ENCODE measurements around the gene TCF7L2.

Gene TCF7L2

GRCh38 chr10:113180401-113181154 is 230.5 kb downstream of the TCF7L2 start:
- Histone ChIP-seq H3K9ac (ENCODE audit: low read length) (no peak overlapping the region), H3K27me3 (ENCODE audit: low read length) (no peaks in the 10 kb centered on the region), H3F3A (ENCODE audit: insufficient read depth) (no peaks in the 10 kb centered on the region), H3K4me2 (ENCODE audit: low read depth, low read length, poor library complexity, severe bottlenecking) (no peak overlapping the region), H3K9me3 (ENCODE audit: insufficient read depth, low read length) (no peaks in the 10 kb centered on the region), H3K36me3 (ENCODE audit: low read length) (no peaks in the 10 kb centered on the region), H2AFZ (ENCODE audit: low read depth, low read length, severe bottlenecking) (no peak overlapping the region), H3K9me2 (replicated peaks; ENCODE audit: insufficient read depth, low read length) (no peaks in the 10 kb centered on the region), H3K79me2 (ENCODE audit: insufficient read depth, low read length) (no peaks in the 10 kb centered on the region), H3K27ac (ENCODE audit: low read depth, low read length) (no peak overlapping the region), H3K4me3 (ENCODE audit: insufficient read depth, low read length, poor library complexity, severe bottlenecking) (no peak overlapping the region), H4K20me1 (ENCODE audit: low read depth, low read length) (no peaks in the 10 kb centered on the region)
- no peak for TF ChIP-seq CTCF (IDR thresholded peaks at IDR 0.05; ENCODE audit: insufficient read depth, low read length, poor library complexity, severe bottlenecking)
- no peak for TF ChIP-seq EZH2phosphoT487 (conservative IDR thresholded peaks at IDR 0.05; ENCODE audit: low read length)

- Histone ChIP-seq H3K4me3 (ENCODE audit: insufficient read depth, low read length, poor library complexity, severe bottlenecking) (no peak overlapping the region), H3K4me2 (ENCODE audit: low read depth, low read length, poor library complexity, severe bottlenecking) (no peak overlapping the region), H3K27me3 (ENCODE audit: low read length) (no peaks in the 10 kb centered on the region), H2AFZ (ENCODE audit: low read depth, low read length, severe bottlenecking) (no peak overlapping the region), H3K9me2 (replicated peaks; ENCODE audit: insufficient read depth, low read length) (no peaks in the 10 kb centered on the region), H3F3A (ENCODE audit: insufficient read depth) (no peaks in the 10 kb centered on the region), H3K9me3 (ENCODE audit: insufficient read depth, low read length) (no peaks in the 10 kb centered on the region), H4K20me1 (ENCODE audit: low read depth, low read length) (no peaks in the 10 kb centered on the region), H3K27ac (ENCODE audit: low read depth, low read length) (no peak overlapping the region), H3K36me3 (ENCODE audit: low read length) (no peaks in the 10 kb centered on the region), H3K9ac (ENCODE audit: low read length) (no peak overlapping the region), H3K79me2 (ENCODE audit: insufficient read depth, low read length) (no peaks in the 10 kb centered on the region)
- TF ChIP-seq EZH2phosphoT487 (conservative IDR thresholded peaks at IDR 0.05; ENCODE audit: low read length): no peak
- TF ChIP-seq CTCF (IDR thresholded peaks at IDR 0.05; ENCODE audit: insufficient read depth, low read length, poor library complexity, severe bottlenecking): no peak
Measured at GRCh38 chr10:113182154-113182553, 232.1 kb downstream of the TCF7L2 start.

- no peaks in the 10 kb centered on the region for H3K9me3 ChIP-seq (ENCODE audit: insufficient read depth, low read length)
- H3K27ac ChIP-seq (ENCODE audit: low read depth, low read length): no peak overlapping the region
- H3K9me2 ChIP-seq (replicated peaks; ENCODE audit: insufficient read depth, low read length): no peaks in the 10 kb centered on the region
- no peak overlapping the region for H2AFZ ChIP-seq (ENCODE audit: low read depth, low read length, severe bottlenecking)
- H3K79me2 ChIP-seq (ENCODE audit: insufficient read depth, low read length): no peaks in the 10 kb centered on the region
- H3K36me3 ChIP-seq (ENCODE audit: low read length): no peaks in the 10 kb centered on the region
- no peaks in the 10 kb centered on the region for H3F3A ChIP-seq (ENCODE audit: insufficient read depth)
- no peaks in the 10 kb centered on the region for H3K27me3 ChIP-seq (ENCODE audit: low read length)
- H4K20me1 ChIP-seq (ENCODE audit: low read depth, low read length): no peaks in the 10 kb centered on the region
- TF ChIP-seq CTCF (IDR thresholded peaks at IDR 0.05; ENCODE audit: insufficient read depth, low read length, poor library complexity, severe bottlenecking): no peak
- no peak for TF ChIP-seq EZH2phosphoT487 (conservative IDR thresholded peaks at IDR 0.05; ENCODE audit: low read length)
- no peak overlapping the region for H3K9ac ChIP-seq (ENCODE audit: low read length)
- H3K4me2 ChIP-seq (ENCODE audit: low read depth, low read length, poor library complexity, severe bottlenecking): no peak overlapping the region
- H3K4me3 ChIP-seq (ENCODE audit: insufficient read depth, low read length, poor library complexity, severe bottlenecking): no peak overlapping the region
Measured at GRCh38 chr10:113183573-113183972, 233.5 kb downstream of the TCF7L2 start.

All from SU-DHL-6 (cell line).